HT-29 (cell line): ENCODE data around the gene CELF5. TPM values are rescaled to one million over a fixed set of nuclear protein-coding genes. Genes with fewer than 3 reads are reported as not detected.
"Not testable (repeated sequence)": the region's sequence is repeated elsewhere in the genome, so short reads cannot be mapped to it uniquely, and the experiment has no call there.

Experiments used
- DNase-seq: peaks from one replicate; pipeline ENCODE4 v3.0.0-alpha.2; 2015; ENCODE audit warnings: low spot score
- total RNA-seq: library from RNA; depleted of rRNA; stranded (reverse); fragments of >200 nt; shearing (Covaris generic); gene quantifications from 2 replicates; pipeline ENCODE4 v1.2.3, GENCODE V29; 2014

The CELF5 gene
- total RNA-seq, 1 experiment from 2014 or later, result 0.53 TPM

DNA sequence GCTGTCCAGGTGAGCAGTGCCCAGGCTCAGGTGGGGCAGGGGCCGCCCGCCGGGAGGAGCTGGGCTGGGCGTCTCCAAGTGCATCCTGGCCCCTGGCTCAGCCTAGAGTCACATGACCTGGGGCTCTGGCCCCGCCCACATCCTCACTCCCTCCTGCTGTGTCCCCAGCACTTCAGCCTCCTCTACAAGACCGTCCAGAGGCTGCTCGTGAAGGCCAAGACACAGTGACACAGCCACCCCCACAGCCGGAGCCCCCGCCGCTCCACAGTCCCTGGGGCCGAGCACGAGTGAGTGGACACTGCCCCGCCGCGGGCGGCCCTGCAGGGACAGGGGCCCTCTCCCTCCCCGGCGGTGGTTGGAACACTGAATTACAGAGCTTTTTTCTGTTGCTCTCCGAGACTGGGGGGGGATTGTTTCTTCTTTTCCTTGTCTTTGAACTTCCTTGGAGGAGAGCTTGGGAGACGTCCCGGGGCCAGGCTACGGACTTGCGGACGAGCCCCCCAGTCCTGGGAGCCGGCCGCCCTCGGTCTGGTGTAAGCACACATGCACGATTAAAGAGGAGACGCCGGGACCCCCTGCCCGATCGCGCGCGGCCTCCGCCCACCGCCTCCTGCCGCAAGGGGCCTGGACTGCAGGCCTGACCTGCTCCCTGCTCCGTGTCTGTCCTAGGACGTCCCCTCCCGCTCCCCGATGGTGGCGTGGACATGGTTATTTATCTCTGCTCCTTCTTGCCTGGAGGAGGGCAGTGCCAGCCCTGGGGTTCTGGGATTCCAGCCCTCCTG, 16.8 kb upstream of the CELF5 start:
- no peak for DNase-seq

- no peak for DNase-seq
These were observed 15.9 kb upstream of the CELF5 start for GRCh38 chr19:3208317-3209207.

DNA sequence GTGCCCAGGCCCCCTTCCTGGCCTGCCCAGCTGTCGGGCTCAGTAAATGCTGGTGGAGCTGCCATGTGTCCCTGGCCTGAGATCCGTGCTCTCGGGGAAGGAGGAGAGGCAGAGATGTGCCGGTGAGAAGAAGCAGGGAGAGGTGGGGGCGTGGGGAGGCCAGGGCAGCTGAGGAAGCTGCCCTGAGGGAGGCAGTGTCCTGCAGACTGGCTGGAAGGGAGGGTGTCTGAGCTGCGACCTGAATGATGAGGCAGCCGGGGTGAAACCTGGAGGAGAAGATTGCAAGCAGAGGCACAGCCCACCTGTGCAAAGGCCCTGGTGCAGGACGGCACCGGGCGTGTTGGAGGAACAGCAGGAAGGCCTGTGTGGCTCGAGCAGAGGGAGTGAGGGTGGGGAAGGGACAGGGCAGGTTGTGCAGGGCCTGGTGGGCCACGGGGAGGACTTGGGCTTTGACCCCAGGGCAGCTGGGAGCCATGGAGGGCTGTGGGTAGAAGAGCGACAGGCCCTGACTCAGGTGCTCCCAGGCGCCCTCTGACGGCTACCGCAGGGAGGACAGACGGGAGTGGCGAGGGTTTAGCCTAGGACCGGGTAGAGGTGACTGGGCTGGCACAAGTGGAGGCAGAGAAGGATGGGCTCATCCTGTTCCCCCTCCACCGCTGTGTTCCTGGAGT, 14.0 kb upstream of the CELF5 start:
- DNase-seq, result peak; percentile 47

DNA sequence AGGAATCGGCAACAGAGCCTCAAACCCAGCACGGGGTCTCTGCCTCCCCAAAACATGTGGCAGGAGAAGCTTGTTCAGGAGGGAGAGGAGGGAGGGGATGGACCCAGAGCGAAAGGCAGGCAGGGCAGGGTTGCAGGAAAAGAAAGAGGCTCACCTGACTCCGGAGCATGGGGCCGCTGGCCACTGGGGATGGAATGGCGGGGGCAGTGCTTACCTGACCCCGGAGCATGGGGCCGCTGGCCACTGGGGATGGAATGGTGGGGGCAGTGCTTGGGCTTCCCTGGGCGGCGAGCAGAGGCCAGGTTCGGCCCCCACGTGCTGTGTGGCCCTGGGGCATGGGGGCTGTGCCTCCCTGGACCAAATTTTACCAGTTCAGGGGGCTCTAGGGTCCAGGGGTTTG, 13.3 kb upstream of the CELF5 start:
- DNase-seq, result no peak

- DNase-seq, result no peak
These were observed 11.3 kb upstream of the CELF5 start for GRCh38 chr19:3213159-3213558.

DNA sequence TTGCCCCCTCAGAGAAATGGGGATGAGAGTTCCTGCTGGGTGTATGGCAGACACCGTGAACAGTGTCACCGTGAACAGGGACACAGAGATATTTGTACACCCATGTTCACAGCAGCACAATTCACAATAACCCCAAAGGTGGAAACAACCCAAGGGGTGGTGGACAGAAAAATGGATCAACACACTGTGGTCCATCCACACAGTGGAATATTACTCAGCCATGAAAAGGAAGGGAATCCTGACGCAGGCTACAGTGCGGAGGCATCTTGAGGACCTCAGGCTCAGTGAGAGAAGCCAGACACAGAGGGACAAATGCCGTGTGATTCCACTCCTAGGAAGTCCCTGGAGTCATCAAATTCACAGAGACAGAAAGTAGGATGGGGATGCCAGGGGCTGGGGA, 7.6 kb upstream of the CELF5 start:
- no peak for DNase-seq

- DNase-seq, result no peak
These were observed 3.9 kb upstream of the CELF5 start for GRCh38 chr19:3220576-3220975.

GRCh38 chr19:3221576-3221975, 2.9 kb upstream of the CELF5 start:
- not testable (repeated sequence) for DNase-seq

DNA sequence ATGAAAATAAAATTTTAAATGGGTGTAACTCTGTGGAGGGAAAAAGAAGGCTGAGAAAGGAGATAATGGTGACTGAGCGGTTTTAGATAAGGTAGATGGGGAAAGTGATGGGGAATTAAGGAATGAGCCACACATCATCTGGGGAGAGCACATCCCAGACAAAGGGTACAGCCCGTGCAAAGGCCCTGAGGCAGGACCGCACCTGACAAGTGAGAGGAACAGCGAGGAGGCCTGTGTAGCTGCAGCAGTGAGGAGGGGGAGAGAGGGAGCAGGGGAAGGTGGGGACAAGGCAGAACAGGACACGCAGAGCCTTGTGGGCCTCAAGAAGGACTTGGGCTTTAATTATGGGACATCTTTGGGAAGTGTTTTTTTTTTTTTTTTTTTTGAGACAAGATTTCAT, 1.8 kb upstream of the CELF5 start:
- DNase-seq, result no peak

GRCh38 chr19:3225169-3225485, 666 bp downstream of the CELF5 start:
- no peak for DNase-seq

DNA sequence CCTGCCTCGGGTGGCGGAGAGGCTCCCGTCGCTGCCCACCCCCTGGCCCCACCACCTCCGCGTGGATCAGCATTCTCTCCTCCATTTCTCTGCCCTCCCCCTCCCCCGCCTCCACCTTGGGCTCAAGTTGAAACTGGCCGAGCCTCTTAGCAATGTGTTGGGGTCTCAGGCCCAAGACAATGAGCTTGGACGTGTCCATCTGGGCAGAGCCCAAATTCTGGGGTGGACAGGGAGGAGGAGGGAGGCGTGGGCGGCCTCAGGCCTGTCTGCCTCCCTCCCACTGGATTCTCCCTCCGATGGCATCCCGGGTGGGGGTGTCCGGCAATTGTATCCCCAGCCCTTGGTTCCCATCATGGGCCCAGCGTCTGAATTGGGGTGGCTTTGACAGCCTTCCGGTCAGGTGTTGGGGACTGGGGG, 1.2 kb downstream of the CELF5 start:
- no peak for DNase-seq

GRCh38 chr19:3227054-3227626, 2.7 kb downstream of the CELF5 start:
- no peak for DNase-seq

GRCh38 chr19:3229346-3229743, 4.9 kb downstream of the CELF5 start:
- no peak for DNase-seq

- DNase-seq, result no peak
These were observed 5.5 kb downstream of the CELF5 start for GRCh38 chr19:3229888-3230496.

- no peak for DNase-seq
These were observed 6.8 kb downstream of the CELF5 start for GRCh38 chr19:3231288-3231687.

- DNase-seq, result no peak
These were observed 8.7 kb downstream of the CELF5 start for GRCh38 chr19:3233116-3233515.

DNA sequence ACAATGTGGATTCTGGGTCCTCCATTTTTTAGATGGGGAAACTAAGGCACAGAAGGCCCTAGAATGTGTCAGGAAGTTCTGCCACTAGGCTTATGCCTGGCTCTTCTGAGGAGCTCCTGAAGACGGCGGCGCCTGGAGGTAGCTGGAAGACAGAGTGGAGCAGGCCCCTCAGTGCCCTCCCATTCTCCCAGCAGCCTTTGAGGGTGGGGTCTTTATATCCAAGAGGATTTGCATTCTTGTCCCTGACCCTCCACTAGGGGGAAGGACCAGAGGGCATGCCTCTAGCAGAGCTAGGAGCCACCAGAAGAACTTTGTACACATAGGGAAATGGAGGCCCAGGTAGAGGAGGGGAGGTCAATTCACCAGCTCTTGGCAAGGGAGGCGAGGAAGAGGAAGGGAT, 9.4 kb downstream of the CELF5 start:
- no peak for DNase-seq

DNA sequence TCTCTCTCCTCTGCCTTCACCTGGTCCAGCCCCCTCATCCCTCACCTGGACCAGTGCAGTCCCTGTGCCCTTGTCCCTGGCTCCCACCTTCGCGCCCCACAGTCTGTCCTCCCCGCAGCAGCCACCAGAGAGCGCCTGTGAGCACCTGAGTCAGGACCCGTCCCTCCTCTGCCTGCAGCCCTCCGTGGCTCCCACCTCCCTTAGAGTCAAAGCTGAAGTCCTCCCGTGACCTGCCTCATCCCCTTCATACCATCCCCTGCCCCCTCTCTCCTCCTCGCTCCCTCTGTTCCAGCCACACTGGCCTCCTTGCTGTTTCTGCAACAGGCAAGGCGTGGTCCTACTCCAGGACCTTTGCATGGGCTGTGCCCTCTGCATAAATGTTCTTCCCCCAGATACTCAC, 10.3 kb downstream of the CELF5 start:
- DNase-seq, result no peak

GRCh38 chr19:3235604-3236003, 11.1 kb downstream of the CELF5 start:
- DNase-seq, result not testable (repeated sequence)

DNA sequence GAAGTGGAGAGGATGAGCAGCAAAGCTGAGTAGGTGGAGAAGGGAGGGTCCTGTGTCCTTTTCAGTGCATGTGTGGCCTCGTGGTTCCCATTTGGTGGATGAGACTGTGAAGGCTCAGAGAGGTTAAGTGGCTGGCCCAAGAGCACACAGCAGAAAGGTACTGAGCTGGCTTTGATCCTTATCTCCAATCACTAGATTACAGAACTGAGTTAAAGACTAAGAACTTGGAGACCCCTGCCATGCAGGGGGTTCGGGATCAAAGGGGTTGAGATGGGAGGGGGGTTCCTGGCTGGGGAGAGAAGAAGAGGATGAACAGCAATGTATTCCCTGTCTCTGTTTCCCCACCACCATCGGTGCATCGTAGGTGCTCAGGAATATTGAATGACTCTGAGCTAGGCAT, 11.8 kb downstream of the CELF5 start:
- DNase-seq, result no peak

DNA sequence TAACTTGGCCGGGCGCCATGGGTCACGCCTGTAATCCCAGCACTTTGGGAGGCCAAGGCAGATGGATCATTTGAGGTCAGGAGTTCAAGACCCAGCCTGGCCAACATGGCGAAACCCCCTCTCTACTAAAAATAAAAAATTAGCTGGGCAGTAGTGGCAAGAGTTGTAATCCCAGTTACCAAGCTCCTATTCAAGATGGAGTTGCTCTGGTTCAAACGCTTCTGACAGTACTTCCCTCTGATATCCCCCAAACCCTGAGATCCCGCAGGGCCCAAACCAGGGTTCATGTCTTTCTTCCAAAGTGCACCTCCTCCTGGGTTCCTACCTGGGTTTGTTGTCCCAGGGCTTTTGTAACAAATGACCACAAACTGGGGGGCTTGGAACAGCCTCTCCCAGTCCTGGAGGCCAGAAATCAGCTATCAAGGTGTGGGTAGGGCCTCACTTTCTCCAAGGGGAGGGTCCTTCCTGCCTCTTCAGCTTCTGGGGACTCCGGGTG, 13.7 kb downstream of the CELF5 start:
- no peak for DNase-seq
